ENCODE data around the gene PRDX5. TPM values are rescaled to one million over a fixed set of nuclear protein-coding genes. Genes with fewer than 3 reads are reported as not detected.
A peak's percentile ranks its signal among the peaks of the same experiment; 100 is the strongest.

The PRDX5 gene
- total and polyA plus RNA-seq, 10 of the 15 experiments (the other 5 are each of a cell fraction or from before 2014, with no cell fraction given) = 95.7 to 406 (median 240) TPM

- no peak for TF ChIP-seq CEBPB (IDR thresholded peaks at IDR 0.05; ENCODE audit: borderline replicate concordance in 1 of 2, low read depth in 2 of 2, low read length in 2 of 2)
- TF ChIP-seq USF1 (IDR thresholded peaks at IDR 0.05; ENCODE audit: borderline replicate concordance, extremely low read length, insufficient read depth, low read depth, low read length) = no peak
- TF ChIP-seq RB1 (IDR thresholded peaks at IDR 0.05; ENCODE audit: borderline replicate concordance) = no peak
- TF ChIP-seq STAT3 (IDR thresholded peaks at IDR 0.05; ENCODE audit: low read depth, low read length) = no peak
- TF ChIP-seq ZSCAN29 (IDR thresholded peaks at IDR 0.05) = no peak
- 0 out of 2 replicates have a peak, but pooled peaks have one; percentile 21 for TF ChIP-seq HDGF (IDR thresholded peaks at IDR 0.05)
- TF ChIP-seq ESRRA (IDR thresholded peaks at IDR 0.05; ENCODE audit: low read length) = no peak
- TF ChIP-seq, protein P1, sequence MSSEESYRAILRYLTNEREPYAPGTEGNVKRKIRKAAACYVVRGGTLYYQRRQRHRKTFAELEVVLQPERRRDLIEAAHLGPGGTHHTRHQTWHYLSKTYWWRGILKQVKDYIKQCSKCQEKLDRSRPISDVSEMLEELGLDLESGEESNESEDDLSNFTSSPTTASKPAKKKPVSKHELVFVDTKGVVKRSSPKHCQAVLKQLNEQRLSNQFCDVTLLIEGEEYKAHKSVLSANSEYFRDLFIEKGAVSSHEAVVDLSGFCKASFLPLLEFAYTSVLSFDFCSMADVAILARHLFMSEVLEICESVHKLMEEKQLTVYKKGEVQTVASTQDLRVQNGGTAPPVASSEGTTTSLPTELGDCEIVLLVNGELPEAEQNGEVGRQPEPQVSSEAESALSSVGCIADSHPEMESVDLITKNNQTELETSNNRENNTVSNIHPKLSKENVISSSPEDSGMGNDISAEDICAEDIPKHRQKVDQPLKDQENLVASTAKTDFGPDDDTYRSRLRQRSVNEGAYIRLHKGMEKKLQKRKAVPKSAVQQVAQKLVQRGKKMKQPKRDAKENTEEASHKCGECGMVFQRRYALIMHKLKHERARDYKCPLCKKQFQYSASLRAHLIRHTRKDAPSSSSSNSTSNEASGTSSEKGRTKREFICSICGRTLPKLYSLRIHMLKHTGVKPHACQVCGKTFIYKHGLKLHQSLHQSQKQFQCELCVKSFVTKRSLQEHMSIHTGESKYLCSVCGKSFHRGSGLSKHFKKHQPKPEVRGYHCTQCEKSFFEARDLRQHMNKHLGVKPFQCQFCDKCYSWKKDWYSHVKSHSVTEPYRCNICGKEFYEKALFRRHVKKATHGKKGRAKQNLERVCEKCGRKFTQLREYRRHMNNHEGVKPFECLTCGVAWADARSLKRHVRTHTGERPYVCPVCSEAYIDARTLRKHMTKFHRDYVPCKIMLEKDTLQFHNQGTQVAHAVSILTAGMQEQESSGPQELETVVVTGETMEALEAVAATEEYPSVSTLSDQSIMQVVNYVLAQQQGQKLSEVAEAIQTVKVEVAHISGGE (CRISPR knock-in tag; IDR thresholded peaks at IDR 0.05) = no peak
- no peak for TF ChIP-seq TCF3 (IDR thresholded peaks at IDR 0.05; ENCODE audit: borderline replicate concordance, insufficient read depth, low read depth, low read length)
- TF ChIP-seq MTA3 (IDR thresholded peaks at IDR 0.05; ENCODE audit: borderline replicate concordance, low read length) = no peak
- TF ChIP-seq NBN (IDR thresholded peaks at IDR 0.05) = peak; percentile 64; the same call in 1 of the 2 replicates
Observed at GRCh38 chr11:64284048-64284961, 33.6 kb upstream of the PRDX5 start, which contains the start of gene BAD (continued).

Measured in GM12878 (cell line).